ENCODE data around the gene KRTAP6-2. TPM values are rescaled to one million over a fixed set of nuclear protein-coding genes. Genes with fewer than 3 reads are reported as not detected.

The KRTAP6-2 gene
- total and polyA plus RNA-seq, 2 donors (not counting 1 experiment from before 2014, with no cell fraction given), result not detected

- Histone ChIP-seq H3K27ac (ENCODE audit: low read length in 2 of 2) (no peak overlapping the region), H3K9ac (ENCODE audit: low read length) (no peak overlapping the region), H4K20me1 (ENCODE audit: control insufficient read depth, insufficient read depth, low read length, poor library complexity, severe bottlenecking) (no peaks in the 10 kb centered on the region), H3K27me3 (replicated peaks in 1 of 4; ENCODE audit: control extremely low read depth in 1 of 4, control insufficient read depth in 3 of 4, insufficient read depth in 4 of 4, low read length in 3 of 4) (no peaks in the 10 kb centered on the region), H3K4me3 (ENCODE audit: control extremely low read depth in 1 of 5, extremely low read depth in 1 of 5, insufficient read depth in 1 of 5, low read depth in 2 of 5, low read length in 4 of 5) (no peak overlapping the region), H3K4me2 (replicated peaks; ENCODE audit: low read depth, low read length, poor library complexity, severe bottlenecking) (no peak overlapping the region), H3K4me1 (ENCODE audit: control insufficient read depth in 2 of 2, insufficient read depth in 2 of 2, low read length in 2 of 2) (no peaks in the 10 kb centered on the region), H3K9me3 (ENCODE audit: control extremely low read depth in 1 of 3, control insufficient read depth in 2 of 3, insufficient read depth in 1 of 3, low read length in 2 of 3) (no peaks in the 10 kb centered on the region), H2AFZ (ENCODE audit: insufficient read depth, low read depth, low read length, poor library complexity, severe bottlenecking) (no peak overlapping the region), H3K36me3 (replicated peaks in 1 of 2; ENCODE audit: control extremely low read depth in 1 of 2, control insufficient read depth in 1 of 2, extremely low read depth in 1 of 2, insufficient read depth in 2 of 2, low read length in 1 of 2) (no peaks in the 10 kb centered on the region), H3K79me2 (ENCODE audit: control insufficient read depth, insufficient read depth, low read length) (no peaks in the 10 kb centered on the region)
- H3K27ac Mint-ChIP-seq, result no peak overlapping the region
- ATAC-seq (ENCODE audit: low read depth) (no peak), DNase-seq (no peak)
- H3K9me3 Mint-ChIP-seq (ENCODE audit: insufficient read depth), result peaks cover 5% of the 10 kb centered on the region
- intact Hi-C loops (cut with micrococcal nuclease), result no loop called here
- CTCF ChIA-PET, result interaction anchor here (0.6 kb wide), 1 partner anchor 508 kb away, joined by 3 read pairs; no protein-coding TSS in a partner anchor
- POLR2A ChIA-PET, result no interaction called here
- no peaks in the 10 kb centered on the region for H3K4me1 Mint-ChIP-seq
- TF ChIP-seq CTCF (IDR thresholded peaks at IDR 0.05) (no peak), EZH2 (IDR thresholded peaks at IDR 0.05; ENCODE audit: borderline replicate concordance, insufficient read depth, low read depth, low read length, poor library complexity, severe bottlenecking) (no peak)
- no peaks in the 10 kb centered on the region for H3K27me3 Mint-ChIP-seq
- no peak overlapping the region for H3K4me3 Mint-ChIP-seq
Measured at GRCh38 chr21:30577766-30578165, 20.9 kb downstream of the KRTAP6-2 start.

DNA sequence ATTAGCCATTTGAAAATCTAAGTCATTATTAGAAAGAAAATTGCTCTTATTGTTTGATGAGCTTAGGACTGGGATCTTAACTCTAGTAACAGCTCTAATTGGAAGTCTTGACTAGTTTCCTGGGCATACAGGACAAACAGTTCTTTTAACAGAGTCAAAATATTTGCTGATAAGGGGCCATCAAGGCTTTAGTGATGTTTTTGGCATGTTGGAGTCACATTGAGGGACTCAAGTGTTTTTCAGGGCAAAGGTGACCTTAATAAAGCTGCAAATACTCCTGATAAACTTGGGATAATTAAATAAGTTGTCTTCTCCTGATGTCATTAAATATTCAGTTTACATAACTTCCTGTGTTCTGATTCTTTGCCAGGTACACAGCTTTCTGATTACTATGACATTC lies 31.1 kb downstream of the KRTAP6-2 start:
- Mint-ChIP-seq H3K27me3 (no peaks in the 10 kb centered on the region), H3K4me1 (no peaks in the 10 kb centered on the region), H3K9me3 (ENCODE audit: insufficient read depth) (peaks cover 5% of the 10 kb centered on the region), H3K27ac (no peak overlapping the region), H3K4me3 (no peak overlapping the region)
- Histone ChIP-seq H3K27ac (ENCODE audit: low read length in 2 of 2) (no peak overlapping the region), H3K9ac (ENCODE audit: low read length) (no peak overlapping the region), H2AFZ (ENCODE audit: insufficient read depth, low read depth, low read length, poor library complexity, severe bottlenecking) (no peak overlapping the region), H4K20me1 (ENCODE audit: control insufficient read depth, insufficient read depth, low read length, poor library complexity, severe bottlenecking) (no peaks in the 10 kb centered on the region), H3K36me3 (replicated peaks in 1 of 2; ENCODE audit: control extremely low read depth in 1 of 2, control insufficient read depth in 1 of 2, extremely low read depth in 1 of 2, insufficient read depth in 2 of 2, low read length in 1 of 2) (no peaks in the 10 kb centered on the region), H3K4me1 (ENCODE audit: control insufficient read depth in 2 of 2, insufficient read depth in 2 of 2, low read length in 2 of 2) (no peaks in the 10 kb centered on the region), H3K9me3 (ENCODE audit: control extremely low read depth in 1 of 3, control insufficient read depth in 2 of 3, insufficient read depth in 1 of 3, low read length in 2 of 3) (no peaks in the 10 kb centered on the region), H3K27me3 (replicated peaks in 1 of 4; ENCODE audit: control extremely low read depth in 1 of 4, control insufficient read depth in 3 of 4, insufficient read depth in 4 of 4, low read length in 3 of 4) (no peaks in the 10 kb centered on the region), H3K4me3 (ENCODE audit: control extremely low read depth in 1 of 5, extremely low read depth in 1 of 5, insufficient read depth in 1 of 5, low read depth in 2 of 5, low read length in 4 of 5) (no peak overlapping the region), H3K79me2 (ENCODE audit: control insufficient read depth, insufficient read depth, low read length) (no peaks in the 10 kb centered on the region), H3K4me2 (replicated peaks; ENCODE audit: low read depth, low read length, poor library complexity, severe bottlenecking) (no peak overlapping the region)
- ChIA-PET CTCF (no interaction called here), POLR2A (no interaction called here)
- no peak for ATAC-seq (ENCODE audit: low read depth)
- DNase-seq, result no peak
- intact Hi-C loops (cut with micrococcal nuclease), result no loop called here
- TF ChIP-seq EZH2 (IDR thresholded peaks at IDR 0.05; ENCODE audit: borderline replicate concordance, insufficient read depth, low read depth, low read length, poor library complexity, severe bottlenecking) (no peak), CTCF (IDR thresholded peaks at IDR 0.05) (no peak)
